Left renal pelvis (tissue), 4 donors: ENCODE data around the gene B4GALT4. TPM values are rescaled to one million over a fixed set of nuclear protein-coding genes. Genes with fewer than 3 reads are reported as not detected.
"Not testable (repeated sequence)": the region's sequence is repeated elsewhere in the genome, so short reads cannot be mapped to it uniquely, and the experiment has no call there.

Source experiments
- DNase-seq, 4 donors: peaks; one replicate each; pipeline ENCODE4 v3.0.0-alpha.2; 2013; ENCODE audit warnings: low read depth in 4 of 4, low spot score in 3 of 4
- polyA plus RNA-seq, 4 donors: library from polyadenylated mRNA; unstranded; fragments of 120-200 nt; gene quantifications; one replicate each; pipeline ENCODE4 v1.2.1, GENCODE V29; 2013; ENCODE audit not compliant: insufficient read length in 4 of 4

B4GALT4 gene, protein sequence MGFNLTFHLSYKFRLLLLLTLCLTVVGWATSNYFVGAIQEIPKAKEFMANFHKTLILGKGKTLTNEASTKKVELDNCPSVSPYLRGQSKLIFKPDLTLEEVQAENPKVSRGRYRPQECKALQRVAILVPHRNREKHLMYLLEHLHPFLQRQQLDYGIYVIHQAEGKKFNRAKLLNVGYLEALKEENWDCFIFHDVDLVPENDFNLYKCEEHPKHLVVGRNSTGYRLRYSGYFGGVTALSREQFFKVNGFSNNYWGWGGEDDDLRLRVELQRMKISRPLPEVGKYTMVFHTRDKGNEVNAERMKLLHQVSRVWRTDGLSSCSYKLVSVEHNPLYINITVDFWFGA
- polyA plus RNA-seq, result 10 to 100 TPM; 26.7 to 37.1 (median 35.3) TPM

DNA sequence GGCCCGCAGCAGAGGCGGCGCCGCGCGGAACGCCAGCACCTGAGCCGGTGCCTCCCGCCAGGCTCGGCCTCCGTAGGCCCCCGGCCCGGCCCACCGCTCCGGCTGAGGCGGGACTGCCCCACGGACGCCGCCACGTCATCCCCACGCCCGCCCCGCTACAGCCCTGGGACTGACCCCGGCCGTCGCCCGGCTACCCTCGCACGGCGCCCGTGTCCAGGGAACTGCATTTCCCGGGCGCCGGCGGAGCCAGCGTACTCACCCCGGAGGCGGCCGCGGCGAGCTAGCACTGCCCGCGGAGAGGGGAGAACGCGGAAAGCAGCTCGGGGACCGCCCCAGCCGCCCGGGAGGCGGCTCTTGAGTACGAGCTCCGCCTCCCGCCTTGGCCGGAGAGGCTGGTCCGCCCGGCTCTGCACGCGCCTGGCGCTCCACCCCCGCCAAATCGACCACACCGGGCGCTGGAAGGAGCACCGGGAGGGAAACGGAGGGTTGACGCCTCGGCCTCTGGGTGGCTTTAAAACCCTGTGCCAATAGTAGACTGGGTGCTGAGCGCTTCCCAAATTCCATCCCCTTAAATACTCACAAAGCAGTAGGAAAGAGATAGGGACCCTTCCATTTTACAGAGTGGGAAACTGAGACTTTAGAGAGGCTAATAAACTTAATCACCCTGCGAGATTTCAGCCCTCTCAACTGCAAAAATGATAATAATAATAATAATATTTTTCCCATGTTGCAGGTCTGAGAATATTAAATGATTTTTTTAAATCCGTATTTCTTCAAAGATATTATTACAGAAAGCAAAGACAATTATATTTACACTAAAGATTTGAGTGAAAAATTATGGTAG is at the start of gene B4GALT4:
Gene B4GALT4 (minus strand): TSS at position 288 of the 844 bp plus-strand sequence. CDS start 10,779 bp downstream, outside the sequence.
- DNase-seq, result peak; percentile 75 to 79 (median 78)

DNA sequence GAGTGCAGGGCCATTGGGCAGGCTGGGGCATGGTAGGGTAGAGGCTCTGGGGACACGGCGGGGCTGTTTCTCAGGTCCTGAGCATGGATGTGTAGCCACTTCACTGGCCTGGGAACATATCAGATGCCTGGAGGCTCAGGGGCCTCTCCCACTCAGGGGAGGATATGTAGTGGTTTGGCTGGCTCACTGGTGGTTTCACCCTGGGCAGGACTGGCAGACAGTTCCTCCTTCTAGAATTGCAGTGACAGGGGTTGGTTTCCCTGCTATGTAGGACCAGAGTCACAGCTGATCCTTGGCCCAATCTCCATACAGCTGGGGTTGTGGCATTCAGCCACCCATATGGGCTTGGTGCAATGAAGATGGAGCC is 48.7 kb upstream of the B4GALT4 start:
- DNase-seq, result no peak

DNA sequence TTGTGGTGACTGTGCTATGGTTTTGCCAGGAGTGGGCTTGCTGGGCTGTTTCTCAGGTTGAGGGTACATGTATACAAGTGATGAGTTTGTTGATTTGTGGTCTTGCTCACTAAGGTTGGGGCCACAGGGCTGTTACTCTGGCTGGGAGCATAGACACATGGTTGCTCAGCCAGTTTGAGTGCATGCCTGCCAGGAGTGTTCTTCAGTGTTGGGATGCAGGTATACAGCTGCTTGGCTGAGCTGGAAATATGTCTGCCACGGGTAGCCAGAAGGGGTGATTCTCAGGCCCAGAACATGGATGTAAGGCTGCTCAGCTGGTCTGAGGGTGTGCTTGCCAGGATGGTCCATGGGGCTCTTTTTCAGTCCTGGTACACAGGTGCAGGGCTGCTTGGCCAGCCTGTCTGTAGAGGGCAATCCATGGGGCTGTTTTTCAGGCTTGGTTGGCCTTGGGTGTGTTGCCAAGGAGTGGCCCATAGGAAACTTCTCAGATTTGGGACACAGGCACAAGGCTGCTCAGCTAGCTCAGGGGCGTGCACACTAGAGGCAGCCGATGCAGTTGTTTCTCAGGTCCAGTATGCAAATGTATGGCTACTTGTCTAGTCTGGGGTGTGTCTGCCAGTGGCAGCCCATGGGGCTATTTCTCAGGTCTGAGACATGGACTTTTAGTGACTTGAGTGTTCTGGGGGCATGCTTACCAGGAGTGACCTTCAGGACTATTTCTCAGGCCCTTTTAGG is 48.2 kb upstream of the B4GALT4 start:
- no peak for DNase-seq

DNA sequence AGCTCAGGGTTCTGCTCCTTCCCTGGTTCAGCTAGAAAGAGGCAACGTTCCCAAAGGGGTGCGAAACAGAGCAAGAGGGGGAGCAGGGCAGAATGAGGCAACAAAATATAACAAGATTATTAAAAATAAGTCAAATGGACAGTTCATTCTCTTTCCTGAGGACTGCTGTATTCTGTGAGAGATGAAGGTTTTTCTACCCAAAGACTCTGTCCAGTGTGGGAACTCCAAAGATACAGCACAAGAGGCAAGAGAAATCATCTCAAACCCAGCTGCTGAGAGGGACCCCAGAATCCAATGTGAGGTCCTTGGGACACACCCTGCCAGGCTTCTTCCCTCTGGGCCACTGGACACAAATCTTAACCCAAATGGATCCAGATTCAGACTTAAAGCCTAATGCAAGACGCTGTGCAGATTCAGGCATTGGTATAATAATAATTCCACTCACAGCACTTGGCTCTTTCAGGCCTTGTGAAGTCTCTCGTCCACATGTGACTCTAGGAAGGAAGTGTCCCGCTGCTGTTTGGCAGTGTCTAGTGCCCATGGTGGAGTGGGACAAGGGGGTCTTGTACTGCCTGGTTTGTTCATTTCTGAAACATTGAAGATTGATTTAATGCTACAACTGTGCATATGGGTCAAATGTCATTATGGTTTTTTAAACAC is 39.0 kb upstream of the B4GALT4 start:
- no peak for DNase-seq

DNA sequence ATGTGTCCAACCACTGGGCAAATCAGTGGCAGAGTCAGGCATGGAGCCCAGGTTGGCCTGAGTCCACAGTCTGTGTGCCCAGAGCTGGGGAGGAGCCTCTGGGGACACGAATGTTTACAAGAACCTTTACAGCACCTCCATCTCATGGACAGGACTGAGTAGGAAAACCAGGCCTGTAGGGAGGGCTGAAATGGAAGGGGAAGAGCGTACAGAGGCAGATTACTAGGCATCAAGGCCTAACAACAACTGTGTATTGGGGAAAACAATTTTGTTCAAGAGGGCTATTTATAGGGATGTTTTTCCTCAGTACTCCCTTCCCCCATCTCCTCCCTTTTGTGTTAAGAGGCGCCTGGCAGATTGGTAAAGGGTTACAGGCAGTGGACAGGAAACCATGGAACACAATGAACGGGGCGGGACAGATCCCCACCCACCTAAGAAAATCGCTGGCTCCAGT is 38.5 kb upstream of the B4GALT4 start:
- DNase-seq, result no peak

DNA sequence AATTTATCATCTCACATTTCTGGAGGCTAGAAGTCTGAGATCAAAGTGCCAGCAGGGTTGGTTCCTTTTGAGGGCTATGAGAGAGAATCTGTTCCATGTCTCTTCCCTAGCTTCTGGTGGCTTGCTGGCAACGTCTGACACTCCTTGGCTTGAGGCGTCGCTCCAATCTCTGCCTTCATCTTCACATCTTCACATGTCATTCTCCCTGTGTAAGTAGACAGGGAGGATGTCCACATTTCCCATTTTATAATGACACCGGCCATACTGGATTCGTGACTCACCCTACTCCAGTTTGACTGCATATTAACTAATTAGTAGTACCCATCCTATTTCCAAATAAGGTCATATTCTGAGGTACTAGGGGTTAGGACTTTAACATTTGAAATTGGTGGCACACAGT is 36.0 kb upstream of the B4GALT4 start:
- DNase-seq, result no peak

DNA sequence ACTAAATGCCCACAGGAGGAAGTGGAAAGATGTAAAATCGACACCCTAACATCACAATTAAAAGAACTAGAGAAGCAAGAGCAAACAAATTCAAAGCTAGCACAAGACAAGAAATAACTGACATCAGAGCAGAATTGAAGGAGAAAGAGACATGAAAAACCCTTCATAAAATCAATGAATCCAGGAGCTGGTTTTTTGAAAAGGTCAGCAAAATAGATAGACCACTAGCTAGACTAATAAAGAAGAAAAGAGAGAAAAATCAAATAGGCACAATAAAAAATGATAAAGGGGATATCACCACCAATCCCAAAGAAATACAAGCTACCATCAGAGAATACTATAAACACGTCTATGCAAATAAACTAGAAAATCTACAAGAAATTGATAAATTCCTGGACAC is 29.5 kb upstream of the B4GALT4 start:
- not testable (repeated sequence) for DNase-seq

DNA sequence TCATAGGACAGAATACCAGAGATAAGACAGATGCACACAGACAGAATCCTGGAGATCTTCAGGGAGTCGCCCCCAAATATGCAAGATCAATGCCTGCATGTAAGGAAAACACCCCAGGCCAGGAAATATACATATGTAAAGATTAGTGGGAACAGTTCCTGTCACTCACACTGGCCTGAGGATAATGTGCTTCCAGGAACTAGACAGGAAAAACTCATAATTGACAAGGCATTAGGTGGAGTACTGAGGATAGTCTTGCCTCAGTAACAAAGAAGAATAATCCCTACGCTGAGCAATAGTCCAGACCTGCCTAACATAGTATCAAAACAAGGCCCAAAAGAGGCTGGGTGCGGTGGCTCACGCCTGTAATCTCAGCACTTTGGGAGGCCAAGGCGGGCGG is 20.4 kb upstream of the B4GALT4 start:
- DNase-seq, result no peak

DNA sequence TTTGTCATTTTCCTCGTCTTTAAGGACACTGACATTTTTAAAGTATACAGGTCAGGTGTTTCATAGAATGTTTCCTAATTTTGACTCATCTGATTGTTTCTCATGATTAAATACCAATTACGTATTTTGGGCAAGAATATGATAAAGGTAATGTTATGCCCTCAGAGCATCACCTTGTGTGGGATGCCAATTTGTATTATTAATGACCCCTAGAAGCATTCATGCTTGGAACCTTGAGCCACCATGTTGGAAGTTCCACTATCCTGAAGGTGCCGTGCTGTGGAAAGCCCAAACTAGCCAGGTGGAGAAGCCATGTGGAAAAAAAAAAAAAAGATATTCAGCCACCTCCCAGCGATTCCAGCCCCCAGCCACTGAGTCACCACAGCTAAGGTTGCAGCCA is 19.1 kb upstream of the B4GALT4 start:
- DNase-seq, result no peak

DNA sequence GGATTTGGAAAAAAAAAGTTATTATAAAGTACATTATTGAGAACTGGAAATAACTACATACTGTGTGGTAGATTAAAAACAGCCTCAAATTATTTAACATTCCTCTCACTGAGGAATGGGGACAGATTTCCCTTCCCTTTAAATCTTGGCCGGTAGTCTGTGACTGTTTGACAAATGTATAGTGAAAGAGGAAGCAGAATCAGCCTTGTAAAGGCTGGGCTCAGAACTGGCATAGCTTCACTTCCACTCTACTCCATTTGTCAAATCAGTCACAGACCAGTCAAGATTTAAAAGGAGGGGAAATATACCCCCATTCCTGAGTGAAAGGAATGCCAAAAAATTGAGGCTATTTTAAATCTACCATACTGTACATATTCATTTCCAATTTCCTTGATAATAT is 18.2 kb upstream of the B4GALT4 start:
- DNase-seq, result no peak

DNA sequence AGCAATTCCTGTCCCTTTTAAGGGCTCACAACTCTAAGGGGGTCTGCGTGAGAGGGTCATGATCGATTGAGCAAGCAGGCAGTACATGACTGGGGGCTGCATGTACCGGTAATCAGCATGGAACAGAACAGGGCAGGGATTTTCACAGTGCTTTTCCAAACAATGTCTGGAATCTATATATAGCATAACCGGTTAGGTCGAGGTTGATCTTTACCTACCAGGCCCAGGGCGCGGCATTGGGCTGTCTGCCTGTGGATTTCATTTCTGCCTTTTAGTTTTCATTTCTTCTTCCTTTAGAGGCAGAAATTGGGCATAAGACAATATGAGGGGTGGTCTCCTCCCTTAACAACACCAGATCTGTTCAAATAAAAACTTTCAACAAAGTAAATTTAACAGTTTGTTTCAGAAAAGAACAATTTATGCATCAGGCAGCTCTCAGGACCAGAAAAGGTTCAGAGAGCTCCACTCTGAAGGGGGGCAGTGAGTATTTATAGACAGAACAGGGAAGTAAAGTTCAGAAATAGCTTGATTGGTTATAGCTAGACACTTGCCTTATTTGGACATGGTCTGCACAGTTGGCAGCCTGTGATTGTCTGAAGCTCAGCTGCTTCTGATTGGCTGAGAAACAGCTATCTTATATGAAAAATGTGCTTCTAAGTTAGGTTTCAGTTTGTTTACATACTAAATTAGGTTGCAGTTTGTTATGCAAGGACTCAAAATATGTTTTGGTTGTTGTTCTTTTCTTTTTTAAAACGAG is 17.2 kb upstream of the B4GALT4 start:
- no peak for DNase-seq

DNA sequence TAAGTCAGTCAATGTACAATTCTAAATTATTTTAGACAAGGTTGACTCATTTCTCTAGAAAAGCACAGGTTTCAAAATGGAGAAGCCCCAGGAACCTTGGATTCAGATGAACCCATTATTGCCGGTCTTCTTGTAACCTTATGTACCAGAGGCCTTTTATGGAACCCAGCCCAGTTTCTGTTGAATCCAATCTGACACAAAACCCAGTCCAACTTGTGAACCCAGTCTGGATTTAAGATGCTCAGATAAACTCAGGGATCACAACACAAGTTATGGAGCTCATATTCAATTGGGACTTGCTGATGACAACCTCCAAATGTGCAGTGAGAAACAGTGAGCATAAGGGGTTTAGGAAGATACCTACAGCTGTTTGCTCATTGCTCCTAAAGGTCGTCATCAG is 16.4 kb upstream of the B4GALT4 start:
- no peak for DNase-seq

DNA sequence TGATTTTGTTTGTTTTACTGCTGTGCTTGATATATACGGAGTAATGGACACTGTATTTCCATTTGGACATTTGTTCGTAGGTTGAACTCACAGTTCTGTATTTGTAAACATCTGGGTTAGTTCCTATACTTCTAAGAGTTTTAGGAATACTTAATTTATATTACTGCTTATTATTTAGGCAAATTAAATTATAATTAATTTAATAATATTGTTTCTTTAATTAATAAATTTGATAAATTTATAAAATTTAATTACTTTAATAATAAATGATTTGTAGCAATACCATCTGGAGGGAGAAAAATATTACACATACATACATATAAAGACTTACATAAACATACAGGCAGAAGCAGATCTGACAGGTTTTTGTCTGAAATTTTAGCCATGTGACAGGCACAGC is 14.5 kb upstream of the B4GALT4 start:
- DNase-seq, result no peak

DNA sequence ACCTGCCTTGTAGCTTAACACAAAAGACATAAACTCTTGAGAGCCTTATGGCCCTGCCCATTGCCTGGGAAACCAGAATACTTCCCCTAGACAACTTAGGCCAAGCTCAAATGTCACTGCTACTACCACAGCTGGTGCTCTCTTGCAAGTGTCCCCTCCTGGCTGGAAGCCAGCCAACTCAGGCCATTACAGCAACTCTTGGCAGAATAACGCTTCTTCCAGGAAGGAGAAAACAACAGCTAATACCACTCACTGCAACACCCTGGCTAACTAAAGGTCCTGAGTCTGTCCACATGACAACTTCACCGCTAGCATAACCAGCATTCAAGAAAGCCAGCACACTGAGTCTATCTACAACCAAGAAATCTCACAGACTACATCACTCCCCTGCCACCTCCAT is 5.1 kb upstream of the B4GALT4 start:
- no peak for DNase-seq

DNA sequence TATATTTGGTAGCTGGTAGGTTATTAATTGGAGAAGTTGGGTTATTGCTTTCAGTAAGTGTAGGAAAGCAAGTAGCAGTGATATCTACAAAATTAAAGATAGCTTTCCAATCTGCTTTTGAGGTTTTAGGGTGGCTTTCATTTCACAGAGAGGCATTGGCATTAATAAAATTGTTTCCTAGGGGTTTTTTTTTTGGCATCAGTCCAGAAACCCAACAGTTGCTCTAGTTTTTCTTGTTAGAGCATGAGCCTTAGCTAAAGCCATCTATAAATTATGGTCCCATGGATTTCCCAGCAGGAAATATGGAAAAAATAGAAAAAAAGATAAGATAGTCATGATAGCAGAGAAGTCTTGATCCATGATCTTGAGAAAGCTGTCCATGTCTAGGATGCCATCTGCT is 3.0 kb upstream of the B4GALT4 start:
- DNase-seq, result no peak

DNA sequence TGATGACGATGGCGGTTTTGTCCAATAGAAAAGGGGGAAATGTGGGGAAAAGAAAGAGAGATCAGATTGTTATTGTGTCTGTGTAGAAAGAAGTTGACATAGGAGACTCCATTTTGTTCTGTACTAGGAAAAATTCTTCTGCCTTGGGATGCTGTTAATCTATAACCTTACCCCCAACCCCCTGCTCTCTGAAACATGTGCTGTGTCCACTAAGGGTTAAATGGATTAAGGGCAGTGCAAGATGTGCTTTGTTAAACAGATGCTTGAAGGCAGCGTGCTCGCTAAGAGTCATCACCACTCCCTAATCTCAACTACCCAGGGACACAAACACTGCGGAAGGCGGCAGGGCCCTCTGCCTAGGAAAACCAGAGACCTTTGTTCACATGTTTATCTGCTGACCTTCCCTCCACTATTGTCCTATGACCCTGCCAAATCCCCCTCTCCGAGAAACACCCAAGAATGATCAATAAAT is 2.4 kb upstream of the B4GALT4 start:
- not testable (repeated sequence) for DNase-seq

DNA sequence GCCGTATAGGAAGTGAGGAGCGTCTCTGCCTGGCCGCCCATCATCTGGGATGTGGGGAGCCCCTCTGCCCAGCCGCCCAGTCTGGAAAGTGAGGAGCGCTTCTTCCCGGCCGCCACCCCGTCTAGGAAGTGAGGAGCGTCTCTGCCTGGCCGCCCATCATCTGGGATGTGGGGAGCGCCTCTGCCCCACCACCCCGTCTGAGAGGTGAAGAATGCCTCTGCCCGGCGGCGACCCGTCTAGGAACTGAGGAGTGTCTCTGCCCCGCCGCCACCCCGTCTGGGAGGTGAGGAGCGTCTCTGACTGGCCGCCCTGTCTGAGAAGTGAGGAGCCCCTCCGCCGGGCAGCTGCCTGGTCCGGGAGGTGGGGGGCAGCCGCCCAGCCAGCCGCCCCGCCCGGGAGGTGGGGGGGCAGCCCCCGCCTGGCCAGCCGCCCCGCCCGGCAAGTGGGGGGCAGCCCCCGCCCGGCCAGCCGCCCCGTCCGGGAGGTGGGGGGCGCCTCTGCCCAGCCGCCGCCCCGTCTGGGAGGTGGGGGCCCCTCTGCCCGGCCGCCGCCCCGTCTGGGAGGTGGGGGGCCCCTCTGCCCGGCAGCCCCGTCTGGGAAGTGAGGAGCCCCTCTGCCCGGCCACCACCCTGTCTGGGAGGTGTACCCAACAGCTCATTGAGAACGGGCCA is 1.8 kb upstream of the B4GALT4 start:
- DNase-seq, result not testable (repeated sequence)

DNA sequence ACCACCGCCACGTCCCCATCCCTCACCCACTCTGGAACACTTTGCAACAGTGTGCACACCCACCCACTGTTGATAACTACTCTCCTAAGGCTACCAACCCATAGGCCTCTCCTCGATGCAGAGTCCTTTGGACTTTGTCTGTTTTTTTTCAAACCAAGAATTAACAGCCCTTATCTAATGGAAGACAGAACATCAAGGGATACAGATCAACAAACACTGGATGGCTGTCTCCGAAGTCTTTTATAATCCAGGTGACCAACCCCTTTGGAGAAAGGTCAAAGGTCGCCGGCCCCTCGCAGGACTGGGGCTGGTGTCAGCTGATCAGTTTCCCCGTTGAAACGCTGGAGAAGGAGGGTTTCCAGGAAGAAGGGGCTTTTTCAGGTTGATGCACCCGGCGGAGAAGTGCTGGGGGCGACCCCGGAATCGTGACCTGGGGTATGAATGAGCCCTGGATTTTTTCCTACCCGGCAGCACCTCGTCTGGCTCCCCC is 532 bp downstream of the B4GALT4 start:
- DNase-seq, result peak in 3 of 4 donors; percentile 43 to 48 (median 45)

DNA sequence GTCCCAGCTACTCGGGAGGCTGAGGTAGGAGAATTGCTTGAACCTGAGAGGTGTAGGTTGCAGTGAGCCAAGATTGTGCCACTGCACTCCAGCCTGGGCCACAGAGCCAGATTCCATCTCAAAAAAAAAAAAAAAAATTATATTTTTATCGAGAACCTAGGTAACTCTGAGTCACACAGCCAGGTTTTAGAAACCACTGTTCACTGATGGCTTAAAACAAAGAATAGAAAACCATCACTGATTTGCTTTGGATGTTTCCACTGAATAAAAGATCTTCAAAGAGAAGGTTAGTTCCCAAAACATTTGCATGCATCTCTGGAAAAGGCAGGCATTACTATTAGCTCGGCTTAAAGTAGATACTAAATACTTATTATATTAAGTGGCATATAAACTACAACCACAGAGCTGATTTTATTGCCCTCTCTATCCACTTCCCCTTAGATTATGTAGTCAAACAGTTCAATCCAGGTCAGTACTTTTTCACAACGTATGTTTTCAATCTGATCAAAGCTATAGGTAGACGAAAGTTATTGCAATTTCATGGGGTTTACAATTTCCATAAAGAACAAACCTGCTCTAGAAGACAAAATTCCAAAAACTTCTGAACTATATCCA is 1.4 kb downstream of the B4GALT4 start:
- DNase-seq, result no peak
